NK-92 (cell line): ENCODE measurements around the gene TANGO6.

Source experiments
- DNase-seq: peaks from one replicate; lab custom pipeline; 2025; ENCODE audit not compliant: unreplicated experiment; lab: John Stamatoyannopoulos, UW

TANGO6 gene

DNA sequence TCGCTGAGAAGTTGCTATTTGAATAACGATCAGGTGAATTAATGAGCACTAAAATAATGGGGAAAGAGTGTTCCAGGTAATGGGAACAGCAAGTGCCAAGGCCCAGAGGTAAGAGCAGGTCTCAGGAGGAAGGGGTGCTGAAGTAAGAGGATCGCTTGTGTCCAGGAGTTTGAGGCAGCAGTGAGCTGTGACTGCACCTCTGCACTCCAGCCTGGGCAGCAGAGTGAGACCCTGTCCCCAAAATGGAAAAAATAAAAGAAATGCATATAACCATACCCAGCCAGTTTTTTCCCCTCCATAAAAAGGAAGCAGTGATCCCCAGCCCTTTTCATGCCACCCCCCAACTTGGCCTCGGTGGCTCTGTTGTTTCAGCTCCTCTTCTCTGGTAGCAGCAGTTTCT lies 245.4 kb downstream of the TANGO6 start:
- no peak for DNase-seq

DNA sequence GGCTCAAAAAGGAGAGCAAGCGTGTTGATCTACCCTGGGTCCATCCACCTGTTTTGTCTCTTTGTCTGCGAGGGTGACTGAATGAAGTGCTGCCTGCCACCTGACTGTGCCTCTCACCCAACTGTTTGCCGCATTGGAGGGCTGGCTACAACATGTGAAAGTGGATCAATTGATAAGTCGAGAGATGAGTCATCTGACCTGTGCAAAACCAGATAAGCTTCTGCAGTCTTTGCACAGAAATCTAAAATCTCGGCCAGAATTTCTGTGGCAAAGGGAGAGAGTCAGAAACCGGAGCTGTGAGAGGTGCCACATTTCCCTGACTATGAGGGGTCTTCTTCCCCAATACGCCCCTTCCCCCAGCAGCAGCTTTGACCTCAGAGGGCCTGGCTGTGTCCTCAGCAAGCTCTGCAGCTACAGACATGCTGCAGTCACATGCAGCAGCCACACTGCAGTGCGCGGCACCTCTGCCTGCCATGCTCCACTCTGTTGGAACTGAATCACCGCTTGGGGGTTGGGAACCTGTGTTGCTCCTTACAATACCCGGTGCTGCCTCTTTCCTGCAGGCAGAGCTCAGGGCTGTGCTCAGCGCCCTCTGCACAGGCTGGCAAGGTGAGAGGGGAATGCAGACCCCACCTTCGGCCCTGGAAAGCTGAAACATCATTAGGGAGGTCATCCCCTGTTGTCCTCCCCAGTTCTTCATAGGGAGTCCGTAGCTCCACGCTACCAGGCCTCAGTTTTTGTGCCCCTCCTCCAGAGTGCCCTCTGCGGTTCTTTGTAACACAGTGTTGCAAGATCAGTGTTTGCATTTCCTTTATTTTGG lies 246.0 kb downstream of the TANGO6 start:
- DNase-seq, result no peak

DNA sequence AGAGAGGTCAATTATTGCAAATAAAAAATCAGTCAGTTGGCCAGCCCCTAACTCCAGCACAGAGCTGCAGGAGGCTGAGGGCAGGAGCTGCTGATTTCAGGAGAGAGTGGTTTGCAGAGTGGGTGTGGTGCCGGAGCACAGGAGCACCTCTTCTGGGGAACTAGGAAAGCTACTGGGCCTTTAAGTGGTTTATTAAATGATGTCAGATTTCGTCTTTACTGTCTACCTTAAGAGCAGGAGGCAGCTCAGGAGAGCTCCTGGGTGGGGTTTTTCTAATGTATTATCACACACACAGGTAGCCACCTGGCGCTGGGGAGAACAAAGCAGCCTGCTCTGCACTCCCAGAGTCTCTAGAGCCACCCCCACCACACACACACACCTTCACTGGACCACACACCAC lies 250.6 kb downstream of the TANGO6 start:
- DNase-seq, result no peak

GRCh38 chr16:69094501-69094900 lies 251.2 kb downstream of the TANGO6 start:
- no peak for DNase-seq

GRCh38 chr16:69095193-69095592 lies 251.9 kb downstream of the TANGO6 start:
- no peak for DNase-seq

DNA sequence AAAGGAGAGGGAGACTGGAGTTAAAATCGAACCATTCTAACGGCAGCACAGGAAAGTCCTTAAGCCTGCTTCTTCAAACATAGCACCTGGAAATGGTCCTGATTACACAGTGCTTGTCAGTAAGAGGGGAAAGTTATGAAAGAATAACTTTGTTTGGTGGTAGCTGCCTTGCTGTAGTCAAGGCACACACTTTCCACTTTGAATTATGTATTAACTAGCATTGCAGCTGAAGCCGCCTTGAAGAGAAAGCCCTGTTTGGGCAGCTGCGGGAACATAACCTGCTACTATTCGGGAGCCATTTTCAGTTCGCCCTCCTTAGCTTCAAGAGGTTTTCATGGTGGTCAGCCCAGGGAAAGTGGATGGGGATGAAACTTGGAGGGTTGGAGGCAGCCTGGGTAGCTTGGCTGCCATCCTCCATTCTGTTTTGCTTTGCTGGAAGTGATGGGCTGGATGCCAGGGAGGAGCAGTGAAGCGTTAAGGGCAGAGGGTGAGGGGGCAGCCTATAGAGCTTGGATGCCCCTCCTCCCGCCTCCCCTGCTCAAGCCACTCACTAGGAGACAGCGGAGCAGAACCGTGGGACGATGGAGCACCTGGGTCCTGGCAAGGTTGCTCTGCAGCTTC lies 256.9 kb downstream of the TANGO6 start:
- DNase-seq, result no peak

- no peak for DNase-seq
Measured at GRCh38 chr16:69105501-69106361, 262.4 kb downstream of the TANGO6 start, which contains the start of gene HAS3. Gene HAS3 (plus strand): TSS chr16:69105653. CDS start chr16:69109396, 3,743 bp downstream.

DNA sequence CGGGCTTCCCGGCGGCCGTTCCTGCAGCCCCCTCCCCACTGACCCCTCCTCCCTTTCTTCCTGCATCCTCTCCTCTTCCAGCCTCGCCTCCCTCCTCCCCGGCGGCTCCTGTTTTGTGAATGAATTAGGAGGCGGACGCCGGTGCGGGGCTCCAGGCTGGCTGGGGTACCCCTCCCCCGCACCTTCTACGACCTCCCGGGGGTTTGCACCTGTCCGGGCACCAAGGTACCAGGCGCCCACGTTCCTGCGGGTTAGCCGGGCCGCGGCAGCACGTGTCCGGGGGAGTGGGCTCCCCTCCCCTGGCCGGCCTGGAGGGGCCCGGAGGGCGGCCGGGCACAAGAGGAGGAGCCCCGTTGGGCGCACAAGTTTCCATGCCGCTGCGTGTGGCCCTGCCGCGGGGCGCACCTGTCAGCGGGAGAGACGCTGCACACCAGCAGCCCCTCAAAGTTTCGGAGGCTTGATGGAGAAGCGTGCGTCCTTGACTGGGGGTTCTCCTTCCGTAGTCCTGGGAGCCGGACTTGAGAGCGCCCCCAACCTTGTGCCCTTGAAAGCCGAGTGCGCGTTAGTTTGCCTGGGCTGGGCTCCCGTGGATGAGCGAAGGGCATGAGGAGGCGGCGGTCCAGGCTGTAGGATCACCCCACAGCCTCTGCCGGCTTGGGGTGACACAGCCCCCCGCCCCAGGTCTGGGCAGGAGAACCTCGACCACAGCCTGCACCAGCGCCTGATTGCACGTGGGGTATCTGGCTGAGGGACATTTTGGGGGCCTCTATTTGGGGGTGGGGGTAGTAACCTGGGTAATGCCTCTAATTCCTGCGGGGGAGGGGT lies 263.4 kb downstream of the TANGO6 start:
- no peak for DNase-seq

- DNase-seq, result no peak
Measured at GRCh38 chr16:69107316-69107962, 264.1 kb downstream of the TANGO6 start.

DNA sequence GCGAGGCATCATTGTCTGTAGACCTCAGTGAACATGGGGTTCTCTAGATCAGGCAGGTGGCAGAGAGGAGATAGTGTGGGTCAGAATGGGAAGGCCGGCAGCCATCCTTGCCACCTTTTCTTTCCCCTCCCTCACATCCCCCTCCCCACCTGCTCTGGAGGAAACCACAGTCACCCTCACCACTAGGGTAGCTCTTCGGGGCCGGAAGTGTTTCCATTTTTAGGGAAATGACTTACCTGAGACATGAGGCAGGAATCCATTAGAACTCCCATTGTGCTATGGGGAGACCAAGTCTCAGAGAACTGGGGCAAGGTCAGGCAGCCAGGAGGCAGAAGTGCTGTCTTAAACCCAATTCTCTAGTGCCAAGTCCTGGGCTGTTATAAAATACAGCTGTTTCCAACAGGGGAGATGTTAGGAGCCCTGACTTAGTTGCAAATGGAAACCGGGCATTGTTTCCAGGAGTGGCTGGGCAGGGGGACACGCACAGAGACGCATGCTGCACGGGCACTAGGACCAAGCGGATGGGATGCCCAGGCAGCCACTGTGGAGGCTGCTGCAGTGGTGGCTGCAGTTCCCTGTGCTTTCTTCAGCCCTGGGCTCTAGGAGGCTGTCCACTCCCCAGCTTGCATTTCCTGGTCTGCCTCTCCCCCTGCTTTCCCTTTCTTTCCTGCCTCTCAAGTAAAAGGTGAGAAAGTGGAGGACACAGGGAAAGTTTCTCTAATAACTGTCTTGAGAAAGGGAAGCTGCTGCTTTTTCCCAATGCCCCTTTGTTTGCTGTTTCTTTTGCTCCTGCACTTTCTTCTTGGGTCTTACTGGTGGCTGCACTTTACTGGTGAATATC lies 265.0 kb downstream of the TANGO6 start:
- DNase-seq, result no peak

DNA sequence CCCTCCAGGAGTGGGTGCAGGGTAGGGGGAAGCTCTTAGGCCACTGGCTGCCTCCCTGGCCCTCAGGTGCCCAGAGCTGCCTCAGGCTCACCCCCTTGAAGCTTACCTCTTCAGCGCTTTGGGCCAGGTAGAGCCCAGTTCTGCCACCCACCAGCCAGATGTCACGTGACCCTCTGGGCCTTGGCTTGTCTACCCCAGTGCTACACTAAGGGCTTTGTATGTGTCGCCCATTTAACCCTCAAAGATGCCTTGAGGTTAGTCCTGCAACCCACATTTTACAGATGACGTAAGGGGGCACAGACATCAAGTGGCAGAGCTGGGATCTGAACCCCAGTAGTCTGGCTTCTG lies 265.5 kb downstream of the TANGO6 start:
- no peak for DNase-seq

- no peak for DNase-seq
Measured at GRCh38 chr16:69109486-69110270, 266.3 kb downstream of the TANGO6 start.

GRCh38 chr16:69110406-69110805 lies 267.1 kb downstream of the TANGO6 start:
- DNase-seq, result no peak

DNA sequence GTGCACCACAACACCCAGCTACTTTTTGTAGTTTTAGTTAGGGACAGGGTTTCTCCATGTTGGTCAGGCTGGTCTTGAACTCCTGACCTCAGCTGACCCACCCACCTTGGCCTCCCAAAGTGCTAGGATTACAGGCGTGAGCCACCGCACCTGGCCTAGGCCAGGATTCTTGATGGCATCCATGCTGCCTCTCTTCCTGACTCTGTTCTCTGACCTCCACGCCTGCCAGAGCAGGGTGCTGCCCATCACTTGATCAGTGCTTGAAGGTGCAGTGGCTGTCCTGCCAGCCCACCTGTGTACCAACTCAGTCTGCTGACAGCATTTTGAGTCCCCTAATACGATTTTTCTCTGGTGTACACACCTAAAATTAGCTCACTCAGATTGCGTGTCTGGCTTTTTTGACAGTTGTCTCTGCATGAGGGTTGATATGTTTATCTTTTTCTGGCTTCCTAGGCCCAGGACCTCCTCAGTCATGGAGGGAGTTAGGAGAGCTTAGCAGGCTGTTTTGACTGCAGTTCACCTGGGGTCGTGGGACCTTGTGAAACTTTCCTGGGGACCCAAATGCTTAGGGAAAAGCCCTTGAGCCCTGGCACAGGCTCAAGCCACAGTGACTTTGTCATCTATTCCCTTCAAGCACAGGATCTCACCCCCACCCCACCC lies 268.0 kb downstream of the TANGO6 start:
- no peak for DNase-seq

- no peak for DNase-seq
Measured at GRCh38 chr16:69111876-69112230, 268.5 kb downstream of the TANGO6 start.

DNA sequence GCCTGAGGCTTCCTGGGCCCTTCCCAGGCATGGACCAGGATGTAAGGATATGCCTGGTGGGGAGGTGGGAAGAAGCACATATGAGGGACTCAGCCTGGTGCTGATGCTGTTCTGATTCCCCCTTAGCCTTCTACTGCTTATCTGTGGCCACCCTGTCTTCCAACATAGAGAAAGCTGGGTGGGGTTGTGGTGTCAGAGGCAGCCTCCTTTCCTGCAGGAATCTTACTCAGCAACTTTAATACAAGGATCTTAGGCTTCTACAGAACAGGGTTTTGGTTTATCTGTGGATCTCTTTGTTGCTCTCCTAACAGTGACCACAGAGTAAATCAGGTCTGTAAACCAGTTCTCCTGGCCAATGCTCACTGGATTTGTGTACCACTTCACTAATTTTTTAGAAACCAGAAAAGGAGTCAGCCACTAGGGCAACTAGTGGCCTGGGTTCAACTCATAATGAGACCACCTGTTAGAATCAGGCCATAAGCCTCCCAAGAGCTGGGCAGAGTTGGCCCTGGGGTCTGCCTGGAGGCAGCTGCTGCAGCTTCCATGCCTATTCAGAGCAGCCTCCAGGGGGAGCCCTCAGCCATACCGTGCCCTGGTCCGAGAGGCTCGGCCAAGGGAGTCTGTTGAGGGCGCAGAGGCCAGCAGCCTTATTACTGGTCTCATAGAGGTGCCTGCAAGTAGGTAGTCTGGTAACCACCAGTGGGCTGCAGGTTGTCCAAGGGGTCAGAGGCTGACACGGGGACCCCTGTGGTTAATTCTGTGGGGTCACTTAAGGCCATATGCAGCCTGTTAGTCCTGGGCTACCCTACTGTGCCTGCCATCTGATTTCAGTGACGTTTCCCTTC lies 269.2 kb downstream of the TANGO6 start:
- no peak for DNase-seq

DNA sequence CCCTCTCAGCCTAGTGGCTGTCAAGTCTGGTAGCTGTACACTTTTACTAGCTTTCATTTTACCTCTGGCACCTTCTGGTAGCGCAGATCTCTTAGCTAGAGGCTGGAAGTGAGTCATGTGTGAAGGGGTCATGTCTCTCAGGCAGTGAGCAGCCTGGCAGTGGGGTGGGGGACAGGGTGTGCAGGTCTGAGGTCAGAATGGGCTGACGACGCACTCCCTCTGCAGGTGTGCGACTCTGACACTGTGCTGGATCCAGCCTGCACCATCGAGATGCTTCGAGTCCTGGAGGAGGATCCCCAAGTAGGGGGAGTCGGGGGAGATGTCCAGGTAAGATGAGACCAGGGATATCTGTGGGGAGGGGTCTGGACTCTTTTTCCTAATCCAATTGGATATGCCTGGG lies 269.9 kb downstream of the TANGO6 start:
- no peak for DNase-seq
